GM12892 (cell line): ENCODE results near the gene RBCK1.
"Not testable (repeated sequence)": the region's sequence is repeated elsewhere in the genome, so short reads cannot be mapped to it uniquely, and the experiment has no call there.

Experiments
- DNase-seq: peaks from one replicate; pipeline ENCODE4 v3.0.0; 2011; ENCODE audit not compliant: insufficient read length
- FAIRE-seq: peaks from 2 replicates; lab custom pipeline; 2011; peaks lifted over from hg19 to GRCh38; lab: Jason Lieb, UNC
- POLR2A ChIP-seq: IDR thresholded peaks from 2 replicates; pipeline ENCODE4 v1.6.1; 2011; ENCODE audit warnings: low read depth, low read length, control low read depth
- POLR2AphosphoS5 ChIP-seq: IDR thresholded peaks from 2 replicates; pipeline ENCODE4 v1.6.1; 2011; ENCODE audit warnings: low read depth, low read length, control low read depth
- TAF1 ChIP-seq: IDR thresholded peaks from 2 replicates; pipeline ENCODE4 v1.6.1; 2011; ENCODE audit warnings: low read depth, mild to moderate bottlenecking, control low read depth, low read length, borderline replicate concordance

The RBCK1 gene

DNA sequence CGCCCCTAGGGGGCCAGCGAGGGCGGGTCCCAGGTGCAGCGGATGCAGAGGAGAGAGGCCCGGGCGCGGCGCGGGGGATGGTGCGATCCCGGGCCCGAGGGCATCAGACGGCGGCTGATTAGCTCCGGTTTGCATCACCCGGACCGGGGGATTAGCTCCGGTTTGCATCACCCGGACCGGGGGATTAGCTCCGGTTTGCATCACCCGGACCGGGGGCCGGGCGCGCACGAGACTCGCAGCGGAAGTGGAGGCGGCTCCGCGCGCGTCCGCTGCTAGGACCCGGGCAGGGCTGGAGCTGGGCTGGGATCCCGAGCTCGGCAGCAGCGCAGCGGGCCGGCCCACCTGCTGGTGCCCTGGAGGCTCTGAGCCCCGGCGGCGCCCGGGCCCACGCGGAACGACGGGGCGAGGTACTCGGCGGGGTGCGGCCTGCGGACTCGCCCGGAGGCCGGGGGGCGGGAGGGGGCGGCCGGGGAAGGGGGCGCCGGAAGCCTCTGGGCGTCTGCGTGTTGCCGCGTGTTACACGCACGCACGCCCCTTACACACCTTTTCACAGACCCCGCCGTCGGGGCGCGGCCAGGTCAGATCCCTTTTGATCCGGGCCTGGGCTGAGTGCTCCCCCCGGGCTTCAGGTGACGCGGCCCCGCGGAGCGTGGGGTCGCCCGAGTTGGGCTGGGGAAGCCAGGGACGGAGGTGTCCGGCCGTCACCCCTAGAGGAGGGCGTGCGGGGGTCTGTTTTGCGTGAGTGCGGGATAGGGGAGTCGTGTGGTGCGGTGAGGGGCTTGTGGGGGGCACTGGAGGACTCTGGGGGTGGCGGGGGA is 27.1 kb upstream of the RBCK1 start:
- FAIRE-seq (peak; percentile 95), DNase-seq (peak; percentile 71)
- TF ChIP-seq POLR2A (no peak), POLR2AphosphoS5 (peak; percentile 46; the same call in 1 of the 2 replicates), TAF1 (0 out of 2 replicates have a peak, but pooled peaks have one; percentile 12)

- FAIRE-seq: peak; percentile 79
- DNase-seq: peak; percentile 83
- TF ChIP-seq TAF1: no peak
- TF ChIP-seq POLR2A: peak; percentile 71; the same call in 1 of the 2 replicates
- TF ChIP-seq POLR2AphosphoS5: peak; percentile 50; the same call in 1 of the 2 replicates
These were observed 26.4 kb upstream of the RBCK1 start for GRCh38 chr20:381581-382290.

- no peak for TF ChIP-seq TAF1
- FAIRE-seq: no peak
- no peak for DNase-seq
These were observed 25.6 kb upstream of the RBCK1 start for GRCh38 chr20:382291-383115.

GRCh38 chr20:383889-384288 is 24.2 kb upstream of the RBCK1 start:
- DNase-seq (no peak), FAIRE-seq (no peak)
- TF ChIP-seq POLR2AphosphoS5: no peak
- TF ChIP-seq POLR2A: no peak

DNA sequence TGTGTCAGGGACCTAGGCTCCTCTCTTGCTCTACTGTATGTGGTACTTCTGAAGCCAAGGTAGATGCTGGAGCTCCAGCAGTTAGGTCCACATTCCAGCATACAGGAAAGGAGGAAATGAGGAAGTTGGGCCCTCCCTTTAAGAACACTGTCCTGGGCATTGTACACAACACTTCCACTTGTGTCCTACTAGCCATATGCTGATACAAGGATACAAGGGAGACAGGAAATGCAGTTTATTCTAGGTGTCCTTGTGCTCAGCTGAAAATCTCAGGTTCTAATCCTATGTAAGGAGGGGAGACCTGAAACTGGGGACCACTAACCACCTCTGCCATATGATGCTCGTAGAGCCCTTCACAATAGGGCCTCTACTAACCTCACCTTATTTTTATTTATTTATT is 23.4 kb upstream of the RBCK1 start:
- FAIRE-seq (no peak), DNase-seq (no peak)

GRCh38 chr20:385448-385847 is 22.7 kb upstream of the RBCK1 start:
- TF ChIP-seq POLR2A (no peak), POLR2AphosphoS5 (no peak), TAF1 (no peak)
- no peak for DNase-seq
- no peak for FAIRE-seq

More for the DNA sequence above, 23.4 kb upstream of the RBCK1 start:
- no peak for TF ChIP-seq TAF1
- no peak for TF ChIP-seq POLR2AphosphoS5
- TF ChIP-seq POLR2A: no peak

DNA sequence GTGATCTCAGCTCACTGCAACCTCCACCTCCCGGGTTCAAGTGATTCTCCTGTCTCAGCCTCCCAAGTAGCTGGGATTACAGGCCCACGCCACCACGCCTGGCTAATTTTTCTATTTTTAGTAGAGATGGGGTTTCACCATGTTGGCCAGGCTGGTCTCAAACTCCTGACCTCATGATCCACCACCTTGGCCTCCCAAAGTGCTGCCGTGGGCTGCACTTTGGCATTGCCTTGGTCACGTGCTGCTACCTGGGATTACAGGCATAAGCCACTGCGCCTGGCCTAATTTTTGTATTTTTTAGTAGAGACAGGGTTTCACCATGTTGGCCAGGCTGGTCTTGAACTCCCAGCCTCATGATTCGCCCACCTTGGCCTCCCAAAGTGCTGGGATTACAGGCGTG is 21.5 kb upstream of the RBCK1 start:
- FAIRE-seq: not testable (repeated sequence)

GRCh38 chr20:387520-387919 is 20.6 kb upstream of the RBCK1 start:
- TF ChIP-seq POLR2A: no peak
- no peak for TF ChIP-seq TAF1
- TF ChIP-seq POLR2AphosphoS5: no peak
- FAIRE-seq (no peak), DNase-seq (no peak)

More for the DNA sequence above, 21.5 kb upstream of the RBCK1 start:
- DNase-seq: not testable (repeated sequence)

- no peak for TF ChIP-seq POLR2A
- TF ChIP-seq POLR2AphosphoS5: no peak
- TF ChIP-seq TAF1: no peak
- no peak for DNase-seq
- no peak for FAIRE-seq
These were observed 19.8 kb upstream of the RBCK1 start for GRCh38 chr20:388034-388994.

- TF ChIP-seq POLR2A: no peak
- no peak for TF ChIP-seq TAF1
- no peak for TF ChIP-seq POLR2AphosphoS5
- FAIRE-seq (no peak), DNase-seq (no peak)
These were observed 18.9 kb upstream of the RBCK1 start for GRCh38 chr20:389220-389619.
